ENCODE data around the gene IGFBPL1.
"Not testable (repeated sequence)": the region's sequence is repeated elsewhere in the genome, so short reads cannot be mapped to it uniquely, and the experiment has no call there.

IGFBPL1 gene

GRCh38 chr9:38377336-38378083 lies 46.7 kb downstream of the IGFBPL1 start:
- not testable (repeated sequence) for DNase-seq (ENCODE audit: low read depth)

- DNase-seq (ENCODE audit: low read depth) = no peak
Observed at GRCh38 chr9:38376021-38376670, 48.1 kb downstream of the IGFBPL1 start.

- no peak for DNase-seq (ENCODE audit: low read depth)
Observed at GRCh38 chr9:38375572-38375963, 48.7 kb downstream of the IGFBPL1 start.

- DNase-seq (ENCODE audit: low read depth) = no peak
Observed at GRCh38 chr9:38374847-38375571, 49.2 kb downstream of the IGFBPL1 start.

- DNase-seq (ENCODE audit: low read depth) = no peak
Observed at GRCh38 chr9:38373679-38374078, 50.6 kb downstream of the IGFBPL1 start.

- no peak for DNase-seq (ENCODE audit: low read depth)
Observed at GRCh38 chr9:38372762-38373619, 51.3 kb downstream of the IGFBPL1 start.

- DNase-seq (ENCODE audit: low read depth) = no peak
Observed at GRCh38 chr9:38371495-38371894, 52.8 kb downstream of the IGFBPL1 start.

GRCh38 chr9:38370176-38370575 lies 54.1 kb downstream of the IGFBPL1 start:
- no peak for DNase-seq (ENCODE audit: low read depth)

GRCh38 chr9:38368731-38369130 lies 55.5 kb downstream of the IGFBPL1 start:
- no peak for DNase-seq (ENCODE audit: low read depth)

GRCh38 chr9:38367898-38368297 lies 56.4 kb downstream of the IGFBPL1 start:
- DNase-seq (ENCODE audit: low read depth) = no peak

- DNase-seq (ENCODE audit: low read depth) = no peak
Observed at GRCh38 chr9:38363589-38363925, 60.7 kb downstream of the IGFBPL1 start.

GRCh38 chr9:38362852-38363588 lies 61.2 kb downstream of the IGFBPL1 start:
- DNase-seq (ENCODE audit: low read depth) = peak; percentile 69

- DNase-seq (ENCODE audit: low read depth) = no peak
Observed at GRCh38 chr9:38361473-38361850, 62.8 kb downstream of the IGFBPL1 start.

- no peak for DNase-seq (ENCODE audit: low read depth)
Observed at GRCh38 chr9:38360839-38361472, 63.3 kb downstream of the IGFBPL1 start.

- DNase-seq (ENCODE audit: low read depth) = no peak
Observed at GRCh38 chr9:38359689-38360385, 64.4 kb downstream of the IGFBPL1 start.

GRCh38 chr9:38359297-38359653 lies 65.0 kb downstream of the IGFBPL1 start:
- DNase-seq (ENCODE audit: low read depth) = no peak

- DNase-seq (ENCODE audit: low read depth) = no peak
Observed at GRCh38 chr9:38358390-38359296, 65.6 kb downstream of the IGFBPL1 start.

GRCh38 chr9:38357350-38358114 lies 66.7 kb downstream of the IGFBPL1 start:
- DNase-seq (ENCODE audit: low read depth) = no peak

GRCh38 chr9:38356851-38357250 lies 67.4 kb downstream of the IGFBPL1 start:
- DNase-seq (ENCODE audit: low read depth) = no peak
